ENCODE results near the gene MYO9B.

The MYO9B gene

GRCh38 chr19:17043744-17044143 is 31.8 kb upstream of the MYO9B start:
- Mint-ChIP-seq H3K27me3 (ENCODE audit: low read depth) (peaks cover 14% of the 10 kb centered on the region), H3K4me1 (peaks cover 8% of the 10 kb centered on the region), H3K36me3 (ENCODE audit: low read depth) (peaks cover 3% of the 10 kb centered on the region), H3K9me3 (no peaks in the 10 kb centered on the region), H3K27ac (no peak overlapping the region), H3K4me3 (no peak overlapping the region)
- TF ChIP-seq CTCF (IDR thresholded peaks at IDR 0.05; ENCODE audit: unreplicated experiment in 3 of 3): no peak

- peaks cover 14% of the 10 kb centered on the region for H3K27me3 Mint-ChIP-seq (ENCODE audit: low read depth)
- H3K9me3 Mint-ChIP-seq: no peaks in the 10 kb centered on the region
- H3K36me3 Mint-ChIP-seq (ENCODE audit: low read depth): peaks cover 9% of the 10 kb centered on the region
- no peak overlapping the region for H3K4me3 Mint-ChIP-seq
- TF ChIP-seq CTCF (IDR thresholded peaks at IDR 0.05; ENCODE audit: unreplicated experiment in 3 of 3): no peak
- H3K4me1 Mint-ChIP-seq: peaks cover 8% of the 10 kb centered on the region
- no peak overlapping the region for H3K27ac Mint-ChIP-seq
Observed at GRCh38 chr19:17045907-17046502, 29.6 kb upstream of the MYO9B start.

GRCh38 chr19:17048885-17049453 is 26.6 kb upstream of the MYO9B start:
- no peak for TF ChIP-seq CTCF (IDR thresholded peaks at IDR 0.05; ENCODE audit: unreplicated experiment in 3 of 3)
- Mint-ChIP-seq H3K4me3 (no peak overlapping the region), H3K9me3 (no peaks in the 10 kb centered on the region), H3K4me1 (no peaks in the 10 kb centered on the region), H3K27ac (no peak overlapping the region), H3K27me3 (ENCODE audit: low read depth) (peaks cover 3% of the 10 kb centered on the region), H3K36me3 (ENCODE audit: low read depth) (peaks cover 26% of the 10 kb centered on the region)

- Mint-ChIP-seq H3K27ac (no peak overlapping the region), H3K4me1 (no peaks in the 10 kb centered on the region), H3K36me3 (ENCODE audit: low read depth) (peaks cover 26% of the 10 kb centered on the region), H3K9me3 (no peaks in the 10 kb centered on the region), H3K4me3 (no peak overlapping the region), H3K27me3 (ENCODE audit: low read depth) (no peaks in the 10 kb centered on the region)
- no peak for TF ChIP-seq CTCF (IDR thresholded peaks at IDR 0.05; ENCODE audit: unreplicated experiment in 3 of 3)
Observed at GRCh38 chr19:17049711-17050280, 25.8 kb upstream of the MYO9B start.

- no peak overlapping the region for H3K4me3 Mint-ChIP-seq
- H3K27ac Mint-ChIP-seq: no peak overlapping the region
- no peaks in the 10 kb centered on the region for H3K9me3 Mint-ChIP-seq
- H3K4me1 Mint-ChIP-seq: no peaks in the 10 kb centered on the region
- H3K27me3 Mint-ChIP-seq (ENCODE audit: low read depth): no peaks in the 10 kb centered on the region
- H3K36me3 Mint-ChIP-seq (ENCODE audit: low read depth): peaks cover 27% of the 10 kb centered on the region
- peak; percentile 55 to 61 (median 57) for TF ChIP-seq CTCF (IDR thresholded peaks at IDR 0.05; ENCODE audit: unreplicated experiment in 3 of 3)
Observed at GRCh38 chr19:17052439-17052838, 23.1 kb upstream of the MYO9B start.

GRCh38 chr19:17054746-17055145 is 20.8 kb upstream of the MYO9B start:
- H3K9me3 Mint-ChIP-seq: no peaks in the 10 kb centered on the region
- no peak overlapping the region for H3K27ac Mint-ChIP-seq
- no peaks in the 10 kb centered on the region for H3K27me3 Mint-ChIP-seq (ENCODE audit: low read depth)
- peaks cover 38% of the 10 kb centered on the region for H3K36me3 Mint-ChIP-seq (ENCODE audit: low read depth)
- TF ChIP-seq CTCF (IDR thresholded peaks at IDR 0.05; ENCODE audit: unreplicated experiment in 3 of 3): no peak
- no peaks in the 10 kb centered on the region for H3K4me1 Mint-ChIP-seq
- H3K4me3 Mint-ChIP-seq: no peak overlapping the region

All from nephron (organoid).